ENCODE data around the gene ZMYND10. TPM values are rescaled to one million over a fixed set of nuclear protein-coding genes. Genes with fewer than 3 reads are reported as not detected.
A peak's percentile ranks its signal among the peaks of the same experiment; 100 is the strongest.

ZMYND10 gene
- total RNA-seq, 4 donors from 2014 or later = not detected

DNA sequence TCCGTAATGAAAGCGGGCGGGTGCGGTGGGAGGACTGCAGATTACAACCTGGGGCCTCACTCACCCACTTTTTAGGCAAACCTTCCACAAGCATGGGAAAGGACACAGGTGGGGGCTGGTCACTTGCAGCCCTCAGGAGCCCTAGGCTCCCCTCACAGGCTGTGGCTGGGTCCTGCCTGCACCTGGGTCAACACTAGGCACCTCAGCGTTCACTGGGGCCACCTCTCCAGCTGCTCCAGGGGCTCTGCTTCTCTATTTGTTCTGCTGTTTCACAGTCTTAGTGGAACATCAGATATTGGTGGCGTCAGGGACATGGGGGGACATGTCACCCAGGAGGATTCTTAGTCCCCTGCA is 43.9 kb upstream of the ZMYND10 start:
- intact Hi-C loops (cut with DNase I; ENCODE audit: low total_unique reads) (no loop called here), in situ Hi-C loops (cut with MboI; ENCODE audit: low pct_ligation_motif_present in 1 of 4, low pct_unique_long_range_greater_than_20kb in 1 of 4, low sequenced_read_pairs in 3 of 4) (no loop called here)
- WGBS, 2 donors (ENCODE audit: low coverage in 1 of 2) = 79 to 92% methylated on average over 2 to 6 of the region's 6 CpGs
- TF ChIP-seq, protein P1, sequence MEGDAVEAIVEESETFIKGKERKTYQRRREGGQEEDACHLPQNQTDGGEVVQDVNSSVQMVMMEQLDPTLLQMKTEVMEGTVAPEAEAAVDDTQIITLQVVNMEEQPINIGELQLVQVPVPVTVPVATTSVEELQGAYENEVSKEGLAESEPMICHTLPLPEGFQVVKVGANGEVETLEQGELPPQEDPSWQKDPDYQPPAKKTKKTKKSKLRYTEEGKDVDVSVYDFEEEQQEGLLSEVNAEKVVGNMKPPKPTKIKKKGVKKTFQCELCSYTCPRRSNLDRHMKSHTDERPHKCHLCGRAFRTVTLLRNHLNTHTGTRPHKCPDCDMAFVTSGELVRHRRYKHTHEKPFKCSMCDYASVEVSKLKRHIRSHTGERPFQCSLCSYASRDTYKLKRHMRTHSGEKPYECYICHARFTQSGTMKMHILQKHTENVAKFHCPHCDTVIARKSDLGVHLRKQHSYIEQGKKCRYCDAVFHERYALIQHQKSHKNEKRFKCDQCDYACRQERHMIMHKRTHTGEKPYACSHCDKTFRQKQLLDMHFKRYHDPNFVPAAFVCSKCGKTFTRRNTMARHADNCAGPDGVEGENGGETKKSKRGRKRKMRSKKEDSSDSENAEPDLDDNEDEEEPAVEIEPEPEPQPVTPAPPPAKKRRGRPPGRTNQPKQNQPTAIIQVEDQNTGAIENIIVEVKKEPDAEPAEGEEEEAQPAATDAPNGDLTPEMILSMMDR (IDR thresholded peaks at IDR 0.05) = no peak
- TF ChIP-seq POLR2A (IDR thresholded peaks at IDR 0.05) = no peak
- TF ChIP-seq POLR2AphosphoS5 (IDR thresholded peaks at IDR 0.05) = no peak
- TF ChIP-seq EP300 (IDR thresholded peaks at IDR 0.05; ENCODE audit: low read depth) = no peak
- Histone ChIP-seq H3K27ac (no peak overlapping the region), H3K4me3 (no peak overlapping the region), H3K36me3 (no peaks in the 10 kb centered on the region), H3K27me3 (no peaks in the 10 kb centered on the region), H3K9me3 (no peaks in the 10 kb centered on the region), H3K4me1 (peaks cover 3 to 7% (median 6%) of the 10 kb centered on the region in 4 donors)
- DNase-seq = no peak

DNA sequence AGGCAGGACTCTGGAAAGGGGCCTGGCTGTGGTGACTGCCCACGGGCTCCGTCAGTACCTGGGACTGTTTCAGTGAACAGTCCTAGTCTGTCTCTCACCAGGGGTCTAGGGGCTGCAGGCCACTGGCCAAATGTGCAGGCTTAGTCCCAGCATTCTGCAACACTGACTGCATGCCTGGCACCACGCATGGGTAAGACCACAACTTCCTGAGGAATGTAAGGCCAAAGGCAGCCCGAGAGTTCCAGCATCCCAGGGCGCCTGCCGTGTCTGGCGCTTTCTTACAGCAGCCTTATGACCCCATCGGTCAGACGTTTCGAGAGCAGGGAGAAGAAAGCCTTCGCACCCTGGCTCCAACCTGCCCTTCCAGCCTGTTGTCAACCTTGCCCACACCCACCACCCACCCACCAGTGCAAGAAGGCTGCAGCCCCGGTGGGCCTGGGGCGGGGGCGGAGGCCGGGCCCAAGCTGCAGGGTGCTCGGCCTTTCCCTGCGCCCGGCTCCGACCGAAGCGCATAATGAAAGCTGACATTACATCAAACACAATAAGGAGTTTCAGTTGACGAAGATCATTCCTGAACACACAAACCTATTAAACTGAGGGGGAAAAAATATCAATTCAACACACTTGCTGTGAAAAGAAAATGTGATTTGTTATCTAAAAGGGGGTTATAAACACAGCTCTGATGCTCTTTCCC is 43.3 kb upstream of the ZMYND10 start:
- TF ChIP-seq, protein P1 (IDR thresholded peaks at IDR 0.05) = no peak
- TF ChIP-seq POLR2A (IDR thresholded peaks at IDR 0.05) (no peak), EP300 (IDR thresholded peaks at IDR 0.05; ENCODE audit: low read depth) (no peak), POLR2AphosphoS5 (IDR thresholded peaks at IDR 0.05) (no peak)
- Histone ChIP-seq H3K9me3 (no peaks in the 10 kb centered on the region), H3K27me3 (no peaks in the 10 kb centered on the region), H3K4me3 (no peak overlapping the region), H3K27ac (no peak overlapping the region), H3K36me3 (no peaks in the 10 kb centered on the region), H3K4me1 (peaks cover 3 to 7% (median 6%) of the 10 kb centered on the region in 4 donors)
- intact Hi-C loops (cut with DNase I; ENCODE audit: low total_unique reads) = no loop called here
- in situ Hi-C loops (cut with MboI; ENCODE audit: low pct_ligation_motif_present in 1 of 4, low pct_unique_long_range_greater_than_20kb in 1 of 4, low sequenced_read_pairs in 3 of 4) = no loop called here
- 83 to 92% methylated on average over 2 to 21 of the region's 22 CpGs for WGBS, 2 donors (ENCODE audit: low coverage in 1 of 2)
- DNase-seq = no peak

DNA sequence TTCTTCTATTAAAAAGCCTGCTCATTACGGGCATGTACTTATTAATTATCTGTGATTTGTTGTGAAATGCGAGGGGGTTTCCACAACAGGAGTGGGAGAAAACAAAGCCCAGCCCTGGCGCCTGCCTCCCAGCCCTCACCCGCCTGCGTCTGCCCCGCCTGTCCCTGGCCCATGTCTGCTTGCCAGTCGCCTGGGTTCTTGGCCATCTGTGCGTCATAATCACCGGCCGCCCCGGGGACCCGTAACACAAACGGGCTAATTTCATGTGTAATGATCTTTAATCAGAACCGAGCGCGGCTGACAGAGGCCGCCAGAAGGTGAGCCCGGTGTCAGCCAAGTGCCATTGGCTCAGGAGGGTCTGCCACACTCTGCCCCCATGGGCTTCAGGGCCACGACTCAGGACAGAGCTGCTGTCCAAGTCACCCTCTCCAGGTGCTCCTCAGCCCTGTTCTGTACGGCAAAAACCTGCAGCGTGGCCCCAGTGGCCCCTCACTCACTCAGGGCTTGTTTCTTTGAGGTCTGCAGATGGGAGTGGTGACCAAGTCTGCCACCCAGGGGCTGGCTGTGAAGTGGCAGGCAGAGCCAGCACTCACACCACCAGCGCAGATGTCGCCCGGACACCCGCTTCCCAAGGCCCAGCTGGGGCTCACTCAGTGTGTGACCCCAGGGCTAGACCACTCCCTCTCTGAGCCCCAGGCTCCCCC is 42.6 kb upstream of the ZMYND10 start:
- Histone ChIP-seq H3K4me3 (no peak overlapping the region), H3K27me3 (no peaks in the 10 kb centered on the region), H3K36me3 (no peaks in the 10 kb centered on the region), H3K27ac (no peak overlapping the region), H3K9me3 (no peaks in the 10 kb centered on the region), H3K4me1 (peaks cover 3 to 7% (median 6%) of the 10 kb centered on the region in 4 donors)
- no peak for DNase-seq
- in situ Hi-C loops (cut with MboI; ENCODE audit: low pct_ligation_motif_present in 1 of 4, low pct_unique_long_range_greater_than_20kb in 1 of 4, low sequenced_read_pairs in 3 of 4) = no loop called here
- WGBS, 2 donors (ENCODE audit: low coverage in 1 of 2) = 60 to 75% methylated on average over 1 to 25 of the region's 25 CpGs
- no peak for TF ChIP-seq EP300 (IDR thresholded peaks at IDR 0.05; ENCODE audit: low read depth)
- TF ChIP-seq, protein P1 (IDR thresholded peaks at IDR 0.05) = peak in 4 of 5 experiments; percentile 11 to 24 (median 20)
- intact Hi-C loops (cut with DNase I; ENCODE audit: low total_unique reads) = no loop called here

DNA sequence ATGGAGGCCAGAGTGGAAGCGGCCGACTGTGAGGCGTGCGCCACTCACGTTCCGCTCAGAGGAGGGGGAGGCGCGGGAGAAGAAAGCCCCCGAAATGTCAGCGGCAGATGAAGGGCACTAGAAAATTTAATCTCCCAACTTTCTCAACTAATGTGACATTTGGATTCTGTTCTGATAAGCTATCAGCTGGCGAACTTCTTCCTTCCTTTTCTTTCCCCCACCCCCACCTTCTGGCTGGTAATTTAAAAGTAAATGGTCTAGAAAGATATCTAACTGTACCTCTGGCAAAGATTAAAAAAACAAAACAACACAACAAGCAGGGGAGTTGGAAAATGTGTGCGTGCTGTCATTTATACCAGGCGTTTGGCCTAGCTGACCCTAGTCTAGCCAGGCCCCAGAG is 40.2 kb upstream of the ZMYND10 start:
- no peak overlapping the region for H3K27ac ChIP-seq
- no peaks in the 10 kb centered on the region for H3K9me3 ChIP-seq
- no peaks in the 10 kb centered on the region for H3K27me3 ChIP-seq
- H3K36me3 ChIP-seq = no peaks in the 10 kb centered on the region
- TF ChIP-seq EP300 (IDR thresholded peaks at IDR 0.05; ENCODE audit: low read depth) (no peak), POLR2AphosphoS5 (IDR thresholded peaks at IDR 0.05) (no peak), POLR2A (IDR thresholded peaks at IDR 0.05) (no peak)
- TF ChIP-seq, protein P1 (IDR thresholded peaks at IDR 0.05) = no peak
- WGBS, 2 donors (ENCODE audit: low coverage in 1 of 2) = 80 to 90% methylated on average over 6 to 13 of the region's 13 CpGs
- intact Hi-C loops (cut with DNase I; ENCODE audit: low total_unique reads) = no loop called here
- no peak overlapping the region for H3K4me3 ChIP-seq
- peaks cover under 1 to 3% (median 2%) of the 10 kb centered on the region in 4 donors for H3K4me1 ChIP-seq
- in situ Hi-C loops (cut with MboI; ENCODE audit: low pct_ligation_motif_present in 1 of 4, low pct_unique_long_range_greater_than_20kb in 1 of 4, low sequenced_read_pairs in 3 of 4) = no loop called here
- no peak for DNase-seq
